HG02852 (cell line): ENCODE results near the gene ACP4.
"Not testable (repeated sequence)": the region's sequence is repeated elsewhere in the genome, so short reads cannot be mapped to it uniquely, and the experiment has no call there.

Experiments
- ATAC-seq: cut with Tn5 transposase; IDR thresholded peaks from one replicate; pipeline ENCODE4 v1.9.1; 2021; ENCODE audit warnings: mild to moderate bottlenecking, moderate library complexity; ENCODE audit not compliant: unreplicated experiment

Gene ACP4

GRCh38 chr19:50796634-50797428 is 6.6 kb downstream of the ACP4 start:
- no peak for ATAC-seq

- ATAC-seq, result no peak
These were observed 7.2 kb downstream of the ACP4 start for GRCh38 chr19:50797429-50797780.

GRCh38 chr19:50797781-50798658 is 7.8 kb downstream of the ACP4 start:
- no peak for ATAC-seq

GRCh38 chr19:50798659-50799546 is 8.7 kb downstream of the ACP4 start:
- no peak for ATAC-seq

- ATAC-seq, result no peak
These were observed 9.3 kb downstream of the ACP4 start for GRCh38 chr19:50799547-50799851.

- no peak for ATAC-seq
These were observed 10.9 kb downstream of the ACP4 start for GRCh38 chr19:50801107-50801506.

GRCh38 chr19:50803633-50804419 is 13.6 kb downstream of the ACP4 start:
- ATAC-seq, result no peak

GRCh38 chr19:50804420-50805272 is 14.4 kb downstream of the ACP4 start:
- peak; percentile 86 for ATAC-seq

- ATAC-seq, result no peak
These were observed 18.6 kb downstream of the ACP4 start for GRCh38 chr19:50808856-50809255.

- not testable (repeated sequence) for ATAC-seq
These were observed 21.5 kb downstream of the ACP4 start for GRCh38 chr19:50811622-50812238.

- no peak for ATAC-seq
These were observed 22.3 kb downstream of the ACP4 start for GRCh38 chr19:50812474-50812873.

- ATAC-seq, result no peak
These were observed 24.7 kb downstream of the ACP4 start for GRCh38 chr19:50814883-50815282.

GRCh38 chr19:50815439-50815838 is 25.2 kb downstream of the ACP4 start:
- no peak for ATAC-seq

- peak; percentile 57 for ATAC-seq
These were observed 28.0 kb downstream of the ACP4 start for GRCh38 chr19:50817941-50818858.

GRCh38 chr19:50818859-50819472 is 28.8 kb downstream of the ACP4 start:
- ATAC-seq, result no peak

- ATAC-seq, result no peak
These were observed 29.4 kb downstream of the ACP4 start for GRCh38 chr19:50819636-50820035.

- no peak for ATAC-seq
These were observed 29.9 kb downstream of the ACP4 start for GRCh38 chr19:50820086-50820485.
